Umbilical cord (tissue), 2 donors: ENCODE results near the gene XRCC3. TPM values are rescaled to one million over a fixed set of nuclear protein-coding genes. Genes with fewer than 3 reads are reported as not detected.

Experiments used
- DNase-seq: peaks from one replicate; pipeline ENCODE4 v3.0.0-alpha.2; 2015; ENCODE audit warnings: low spot score
- total RNA-seq: library from RNA; depleted of rRNA; stranded (reverse); fragments of >200 nt; gene quantifications from one replicate; pipeline ENCODE4 v1.2.3, GENCODE V29; 2014; ENCODE audit warnings: low replicate concordance; ENCODE audit not compliant: insufficient read depth

XRCC3 gene
- total RNA-seq, 1 donor from 2014 or later = 5.1 TPM

GRCh38 chr14:103738701-103739451, 23.6 kb upstream of the XRCC3 start:
- no peak for DNase-seq

DNA sequence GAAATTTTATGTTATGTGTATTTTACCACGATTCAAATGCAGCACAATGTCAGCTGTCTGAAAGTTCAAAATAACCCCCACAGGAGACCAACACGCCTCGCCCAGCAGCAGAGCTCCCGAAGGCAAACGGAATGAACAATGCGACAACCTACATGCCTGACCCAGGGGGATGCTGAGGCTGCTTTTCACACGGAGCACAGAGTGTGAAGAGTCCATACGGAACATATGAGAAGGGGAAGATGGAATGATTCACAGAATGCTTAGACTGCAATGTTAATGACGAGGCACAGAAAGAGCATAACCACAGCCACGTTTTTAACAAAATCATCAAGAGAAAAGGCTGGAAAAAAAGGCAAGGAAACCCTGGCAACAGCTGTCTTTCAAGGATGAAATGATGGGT, 22.9 kb upstream of the XRCC3 start:
- DNase-seq = no peak

GRCh38 chr14:103737432-103738045, 22.3 kb upstream of the XRCC3 start:
- DNase-seq = no peak

- DNase-seq = no peak
Measured at GRCh38 chr14:103736546-103737431, 21.5 kb upstream of the XRCC3 start.

GRCh38 chr14:103735815-103736545, 20.7 kb upstream of the XRCC3 start:
- DNase-seq = peak; percentile 74

GRCh38 chr14:103735439-103735814, 20.2 kb upstream of the XRCC3 start:
- DNase-seq = no peak

GRCh38 chr14:103735022-103735421, 19.8 kb upstream of the XRCC3 start:
- no peak for DNase-seq

DNA sequence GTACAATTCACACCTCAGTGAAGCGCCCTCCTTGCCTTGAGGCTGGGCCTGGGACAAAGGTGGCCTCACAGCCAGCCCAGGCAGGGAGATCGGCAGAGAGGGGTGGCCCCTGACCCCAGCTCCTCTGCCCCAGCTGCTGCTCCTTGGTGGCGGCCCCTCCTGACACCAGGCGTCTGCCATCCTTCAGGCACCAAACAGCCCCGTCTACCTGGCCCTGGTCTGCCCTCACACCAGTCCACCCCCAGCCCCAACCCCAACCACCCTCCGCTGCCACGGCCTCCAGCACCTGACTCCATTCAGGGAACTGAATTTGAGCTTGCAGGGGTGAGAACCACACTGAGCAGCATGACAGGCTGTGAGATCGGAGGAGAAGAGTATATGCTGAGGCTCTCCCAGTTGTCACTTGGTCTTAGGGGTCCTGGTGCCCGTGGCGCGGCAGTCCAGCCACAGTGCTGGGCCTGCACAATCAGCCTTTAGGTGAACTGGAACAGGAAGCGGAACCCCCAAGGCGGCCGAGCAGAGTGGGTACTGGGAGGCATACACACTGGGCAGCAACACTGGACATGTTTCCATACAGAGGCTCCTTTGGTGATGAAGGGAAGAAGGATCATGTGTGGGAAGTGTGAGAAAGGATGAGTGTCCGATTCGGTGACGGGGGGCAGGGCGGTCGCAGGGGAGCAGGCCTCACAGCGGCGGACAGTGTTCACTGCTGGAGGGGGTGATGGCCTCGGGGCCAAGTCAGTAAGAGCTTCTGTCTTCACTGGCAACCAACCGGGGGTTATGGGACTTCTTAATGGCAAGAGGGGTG, 19.0 kb upstream of the XRCC3 start:
- DNase-seq = no peak

- no peak for DNase-seq
Measured at GRCh38 chr14:103733651-103734050, 18.4 kb upstream of the XRCC3 start.

GRCh38 chr14:103732868-103733620, 17.8 kb upstream of the XRCC3 start:
- no peak for DNase-seq

- no peak for DNase-seq
Measured at GRCh38 chr14:103731916-103732867, 16.9 kb upstream of the XRCC3 start.

- DNase-seq = no peak
Measured at GRCh38 chr14:103731481-103731880, 16.2 kb upstream of the XRCC3 start.

GRCh38 chr14:103730490-103731035, 15.3 kb upstream of the XRCC3 start:
- DNase-seq = no peak

- DNase-seq = no peak
Measured at GRCh38 chr14:103729496-103730448, 14.5 kb upstream of the XRCC3 start.

DNA sequence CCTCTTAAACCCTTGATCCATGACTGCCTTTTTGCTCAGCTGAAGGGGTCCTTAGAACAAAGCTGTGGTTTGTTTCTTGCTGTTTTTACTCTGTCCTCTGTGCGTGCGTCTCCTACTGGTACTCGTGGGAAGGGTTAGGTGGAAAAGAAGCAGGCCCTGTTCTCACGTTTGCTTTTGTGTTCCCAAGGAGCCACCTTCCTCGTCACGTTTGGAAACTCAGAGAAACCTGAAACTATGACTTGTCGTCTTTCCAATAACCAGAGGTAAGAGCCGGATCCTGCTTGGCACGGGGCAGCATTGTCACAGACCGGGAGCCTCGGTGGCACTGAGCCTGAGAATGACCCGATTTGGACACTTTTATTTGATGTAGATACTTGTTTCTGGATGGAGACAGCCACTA, 13.5 kb upstream of the XRCC3 start:
- no peak for DNase-seq

GRCh38 chr14:103728141-103728540, 12.9 kb upstream of the XRCC3 start:
- DNase-seq = no peak

DNA sequence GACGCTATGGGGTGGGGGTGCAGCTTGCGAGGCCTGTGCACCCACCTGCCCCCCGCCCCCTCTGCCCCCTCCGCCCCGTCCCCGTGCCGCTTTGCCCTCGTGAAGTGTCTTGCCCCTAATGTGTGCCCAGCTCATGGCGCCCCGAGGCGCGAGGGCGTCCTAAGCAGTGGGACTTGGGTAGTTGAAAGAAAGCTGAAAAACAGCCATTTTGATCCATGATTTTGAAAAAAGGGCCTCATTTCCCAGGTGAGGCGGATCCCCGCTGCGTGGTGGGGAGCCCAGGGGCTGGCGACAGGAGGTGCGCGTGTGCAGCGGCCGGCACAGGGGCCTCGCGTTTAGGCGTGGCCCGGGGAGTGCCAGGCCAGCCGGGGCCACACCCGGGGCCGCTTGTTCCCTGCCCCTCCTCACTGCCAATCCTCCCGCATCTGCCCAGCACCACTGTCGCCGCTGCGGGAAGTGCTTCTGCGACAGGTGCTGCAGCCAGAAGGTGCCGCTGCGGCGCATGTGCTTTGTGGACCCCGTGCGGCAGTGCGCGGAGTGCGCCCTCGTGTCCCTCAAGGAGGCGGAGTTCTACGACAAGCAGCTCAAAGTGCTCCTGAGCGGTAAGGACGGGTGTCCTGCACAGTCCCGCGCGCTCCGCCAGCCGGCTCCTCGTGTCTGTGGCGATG, 12.2 kb upstream of the XRCC3 start:
- no peak for DNase-seq
